GM21529 (cell line): ENCODE measurements around the gene CAMTA1.

Experiments
- ATAC-seq: cut with Tn5 transposase; IDR thresholded peaks from one replicate; pipeline ENCODE4 v1.9.1; 2021; ENCODE audit not compliant: unreplicated experiment

The CAMTA1 gene

DNA sequence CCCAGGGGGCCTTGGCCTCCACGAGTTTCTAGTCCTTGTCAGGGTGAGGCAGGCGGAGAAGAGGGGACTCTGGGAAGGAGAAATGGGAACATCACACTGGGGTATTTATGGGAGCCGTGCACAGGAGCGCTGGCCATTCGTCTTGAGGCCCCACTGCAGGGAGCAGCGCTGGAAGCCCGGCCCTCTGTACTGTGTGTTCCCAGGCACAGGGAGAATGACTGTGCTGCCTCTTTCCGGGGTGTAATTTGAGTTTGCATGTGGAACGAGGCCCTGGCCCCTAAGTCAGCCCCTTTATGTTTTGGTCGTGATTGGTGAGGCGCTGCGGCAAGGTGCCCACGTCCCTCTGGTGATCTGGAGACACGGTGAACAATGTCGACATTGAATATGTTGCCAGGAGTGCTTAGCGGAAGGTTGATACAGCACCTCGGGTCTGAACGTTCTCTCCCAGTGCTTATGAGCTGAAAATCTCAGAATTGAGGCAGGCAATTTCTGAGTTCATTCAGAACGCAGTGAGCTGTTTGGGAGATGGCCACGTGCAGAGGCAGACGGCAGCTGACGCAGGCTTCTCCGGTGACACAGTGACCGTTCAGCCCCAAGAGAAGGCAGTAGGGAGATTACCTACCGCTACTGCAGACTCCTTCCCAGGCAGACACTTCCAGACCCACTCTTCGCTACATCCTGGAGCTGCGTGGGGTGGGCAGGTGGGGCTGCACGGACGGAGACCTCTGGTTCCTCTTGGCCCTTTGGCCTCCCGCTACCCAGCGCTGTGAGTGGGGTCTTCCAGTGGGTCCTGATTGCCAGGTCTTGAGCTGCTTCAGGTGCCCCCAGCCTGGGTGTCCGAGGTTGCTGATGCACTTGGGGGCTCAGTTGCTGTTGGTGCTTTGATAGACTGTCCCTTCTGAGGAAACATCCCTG is 265.8 kb downstream of the CAMTA1 start:
- no peak for ATAC-seq

DNA sequence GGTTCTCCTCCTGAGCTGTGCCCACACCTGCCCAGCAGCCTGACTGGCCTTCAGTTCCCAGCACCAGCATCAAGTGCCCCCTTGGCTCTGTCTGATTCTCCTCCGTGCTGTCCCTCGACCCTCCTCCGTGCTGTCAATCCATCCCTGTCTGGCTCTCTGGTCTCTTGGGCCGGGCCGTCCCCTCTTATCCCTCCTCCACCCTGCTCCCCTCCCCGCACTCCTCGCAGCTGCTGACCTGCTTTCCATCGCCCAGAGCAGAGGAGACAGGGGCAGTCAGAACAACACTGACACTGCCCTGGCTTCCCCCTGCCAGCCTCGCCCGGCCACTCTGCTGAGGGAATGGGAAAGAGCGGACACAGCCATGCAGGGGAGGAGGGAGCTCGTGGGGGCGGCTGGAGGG is 267.4 kb downstream of the CAMTA1 start:
- ATAC-seq: no peak

DNA sequence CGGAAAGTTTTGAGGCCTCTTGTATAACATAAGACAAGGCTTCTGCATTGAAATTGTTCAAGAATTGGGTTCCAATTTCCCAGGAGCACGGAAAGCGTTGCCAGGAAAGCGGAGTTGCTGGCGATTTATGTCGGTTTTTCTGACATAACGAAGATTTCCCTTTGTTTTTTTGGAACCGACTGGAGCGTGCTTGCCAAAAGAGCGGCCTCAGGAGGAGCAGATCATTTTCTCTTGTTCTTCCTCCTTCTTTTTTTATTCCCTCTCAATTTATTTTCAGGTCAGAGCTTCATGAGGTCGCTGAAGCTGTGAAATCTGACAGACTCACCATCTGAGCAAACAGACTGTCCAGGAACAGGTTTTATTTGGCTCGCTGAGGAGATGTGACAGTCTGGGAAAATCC is 275.5 kb downstream of the CAMTA1 start:
- no peak for ATAC-seq

DNA sequence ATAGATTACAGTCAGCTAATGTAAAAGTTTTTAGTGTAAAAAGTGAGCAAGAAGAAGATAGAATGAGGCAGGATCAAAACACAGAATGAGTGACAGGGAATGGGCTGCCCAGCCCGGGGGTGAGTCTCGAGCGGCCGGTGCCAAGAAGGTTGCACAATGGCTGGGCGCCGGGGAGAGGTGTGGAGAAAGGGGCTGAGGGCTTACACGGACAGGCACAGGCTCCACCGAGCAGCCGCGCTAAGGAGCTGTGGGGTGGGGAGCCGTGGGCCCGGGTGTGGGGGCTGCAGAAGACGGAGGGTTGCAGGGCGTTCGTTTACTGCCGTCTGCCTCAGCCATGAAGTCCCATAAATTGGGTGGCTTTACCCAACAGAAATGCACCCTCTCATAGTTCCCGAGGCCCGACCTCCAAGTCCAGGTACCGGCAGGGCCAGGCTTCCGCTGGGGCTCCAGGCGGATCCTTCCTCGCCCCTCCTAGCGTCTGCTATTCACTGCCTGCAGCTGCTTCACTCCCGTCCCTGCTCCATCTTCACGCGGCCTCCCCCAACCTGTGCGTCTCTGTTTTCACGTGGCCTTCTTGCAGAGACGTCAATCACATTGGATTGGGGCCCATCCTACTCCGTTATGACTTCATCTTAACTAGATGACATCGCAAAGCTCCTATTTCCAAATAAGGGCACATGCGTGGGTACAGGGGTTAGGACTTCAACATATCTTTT is 277.2 kb downstream of the CAMTA1 start:
- no peak for ATAC-seq

DNA sequence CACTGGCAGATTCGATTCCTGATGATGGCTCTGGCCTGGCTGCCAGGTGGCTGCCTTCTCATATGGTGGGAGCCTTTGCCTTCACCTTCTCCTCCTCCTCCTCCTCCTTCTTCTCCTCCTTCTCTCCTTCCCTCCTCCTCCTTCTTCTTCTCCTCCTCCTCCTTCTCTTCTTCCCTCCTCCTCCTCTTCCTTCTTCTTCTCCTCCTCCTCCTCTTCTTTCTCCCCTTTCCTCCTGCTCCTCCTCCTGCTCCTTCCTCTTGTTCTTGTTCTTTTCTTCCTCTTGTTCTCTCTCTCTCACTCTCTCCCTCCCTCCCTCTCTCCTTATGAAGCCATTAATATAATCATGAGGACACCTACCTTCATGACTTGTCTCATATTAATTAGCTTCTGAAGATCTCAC is 278.7 kb downstream of the CAMTA1 start:
- ATAC-seq: no peak

- ATAC-seq: no peak
Measured at GRCh38 chr1:7068552-7068951, 283.3 kb downstream of the CAMTA1 start.

DNA sequence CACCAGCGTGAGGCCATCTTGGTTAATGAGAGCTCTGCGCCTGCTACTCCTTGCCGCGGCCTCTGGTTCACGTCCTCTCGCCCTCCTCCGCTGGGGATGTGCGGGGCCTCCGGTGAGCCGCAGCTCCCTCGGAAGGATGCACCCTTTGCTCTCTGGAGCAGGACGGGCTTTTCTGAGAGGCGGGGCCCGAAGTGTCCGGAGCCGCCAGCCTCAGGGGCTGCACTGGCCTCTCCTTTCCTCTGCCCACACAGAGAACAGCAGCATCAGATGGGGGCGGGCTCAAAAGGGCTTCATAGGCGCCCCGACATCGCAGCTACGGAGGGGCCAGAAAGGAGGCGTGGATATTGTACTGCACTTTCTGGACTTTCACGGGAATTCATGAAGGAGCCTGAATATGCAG is 284.7 kb downstream of the CAMTA1 start:
- no peak for ATAC-seq

- ATAC-seq: no peak
Measured at GRCh38 chr1:7070389-7071029, 285.3 kb downstream of the CAMTA1 start.

- ATAC-seq: no peak
Measured at GRCh38 chr1:7076117-7076516, 290.9 kb downstream of the CAMTA1 start.

- no peak for ATAC-seq
Measured at GRCh38 chr1:7076572-7076971, 291.3 kb downstream of the CAMTA1 start.

GRCh38 chr1:7077136-7077535 is 291.9 kb downstream of the CAMTA1 start:
- ATAC-seq: no peak

DNA sequence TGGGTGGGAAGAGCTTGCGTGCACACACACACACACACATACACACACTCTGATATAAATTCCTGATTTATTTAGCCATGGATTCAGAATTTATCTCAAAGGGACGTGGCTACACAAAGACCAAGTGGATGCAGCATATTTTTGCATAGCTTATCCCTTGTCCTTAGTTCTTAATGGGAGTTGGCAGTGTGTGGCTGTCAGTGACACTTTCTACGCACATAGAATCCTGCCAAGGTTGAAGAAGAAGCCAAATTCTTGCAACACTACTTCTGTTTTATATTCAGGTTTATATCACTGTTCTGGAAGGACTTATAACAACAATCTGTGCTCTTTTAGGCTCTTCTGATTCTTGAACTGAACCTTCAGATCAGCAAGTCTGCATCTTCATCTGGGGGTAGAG is 292.7 kb downstream of the CAMTA1 start:
- ATAC-seq: no peak

- no peak for ATAC-seq
Measured at GRCh38 chr1:7079637-7080036, 294.4 kb downstream of the CAMTA1 start.

DNA sequence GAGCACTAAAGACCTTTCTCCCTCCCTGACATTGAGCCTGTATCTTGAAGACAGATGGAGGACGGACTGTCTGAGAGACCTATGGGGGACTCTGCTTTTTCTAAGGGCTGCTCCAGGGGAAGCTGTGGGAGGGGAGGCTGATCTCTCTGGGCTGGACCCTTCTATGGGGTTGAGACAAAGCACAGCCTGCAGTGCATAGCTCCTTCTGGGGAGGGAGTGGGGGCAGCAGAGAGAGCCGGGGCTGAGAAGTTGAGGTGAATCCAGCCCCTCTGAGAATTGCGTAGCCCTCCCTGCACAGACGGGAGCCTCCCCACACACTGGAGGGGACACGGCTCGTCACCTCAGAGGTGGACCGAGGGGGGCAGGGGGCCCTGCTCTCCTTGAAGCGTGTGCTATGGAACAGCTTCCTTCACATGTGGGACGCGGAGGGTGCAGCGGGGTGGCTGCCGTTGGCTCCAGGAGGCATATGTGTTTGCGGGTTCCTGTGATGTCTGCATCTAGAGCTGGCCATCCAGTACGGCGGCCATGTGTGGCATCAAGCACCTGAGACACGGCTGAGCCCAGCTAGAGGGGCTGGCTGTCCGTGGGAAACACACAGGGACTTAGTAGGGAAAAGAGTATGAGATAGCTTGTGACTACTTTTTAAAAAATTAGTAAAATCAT is 299.1 kb downstream of the CAMTA1 start:
- ATAC-seq: no peak

DNA sequence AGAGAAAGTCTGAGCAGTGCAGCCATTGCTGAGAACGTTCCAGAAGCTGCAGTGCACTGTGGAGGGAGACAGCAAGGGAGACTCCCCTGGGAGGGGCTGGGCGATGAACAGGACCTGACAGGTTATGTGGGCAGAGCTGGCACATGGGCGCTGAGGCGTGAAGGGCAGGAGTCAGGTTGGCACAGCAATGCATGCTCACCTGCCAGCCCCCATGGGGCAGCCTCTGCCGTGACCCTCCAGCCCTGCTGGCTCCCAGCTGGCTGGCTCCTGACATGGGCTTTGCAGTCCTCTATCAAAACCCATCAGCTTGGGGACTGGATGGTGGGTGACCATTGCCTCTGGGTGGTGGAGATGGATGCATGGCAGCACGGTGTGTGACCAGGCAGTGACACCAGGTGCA is 300.3 kb downstream of the CAMTA1 start:
- ATAC-seq: no peak

DNA sequence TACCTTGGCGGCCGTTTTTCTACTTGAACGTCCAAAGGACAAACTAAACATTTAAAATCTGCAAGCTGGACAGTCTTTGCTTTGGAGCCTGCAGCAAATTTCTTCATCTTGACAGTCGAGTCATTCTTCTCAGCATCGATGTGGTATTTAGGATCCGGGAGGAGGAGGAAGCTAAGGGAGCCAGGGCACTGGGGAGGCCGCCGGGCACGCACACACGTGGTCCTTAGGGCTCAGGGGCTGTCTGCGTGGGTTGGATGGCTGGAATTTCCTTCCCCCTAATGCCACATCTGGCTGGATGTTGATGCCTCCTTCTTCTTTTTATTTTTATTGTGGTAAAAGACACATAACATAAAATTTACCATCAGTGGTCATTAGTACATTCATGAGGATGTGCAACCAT is 300.9 kb downstream of the CAMTA1 start:
- no peak for ATAC-seq

DNA sequence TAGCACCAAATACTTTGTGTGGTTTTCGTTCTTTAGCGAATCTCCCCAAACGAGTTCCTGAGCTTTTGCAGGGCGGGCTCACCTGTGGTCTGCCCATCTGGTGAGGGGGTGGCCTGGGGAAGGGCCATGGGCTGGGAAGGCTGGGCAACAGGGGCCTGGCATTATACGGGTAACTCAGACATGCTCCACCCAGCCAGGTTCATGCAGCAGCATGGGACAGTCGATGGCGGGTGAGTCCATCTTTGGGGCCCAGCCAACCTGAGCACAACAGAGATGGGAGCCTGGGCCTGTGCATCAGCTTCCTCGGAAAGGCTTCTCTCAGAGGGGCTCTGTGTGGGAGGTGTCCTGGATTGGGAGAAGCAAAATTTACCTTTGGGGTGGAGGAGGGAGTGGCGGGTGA is 302.6 kb downstream of the CAMTA1 start:
- no peak for ATAC-seq

- ATAC-seq: no peak
Measured at GRCh38 chr1:7089497-7089896, 304.2 kb downstream of the CAMTA1 start.

- ATAC-seq: no peak
Measured at GRCh38 chr1:7093297-7093696, 308.0 kb downstream of the CAMTA1 start.

DNA sequence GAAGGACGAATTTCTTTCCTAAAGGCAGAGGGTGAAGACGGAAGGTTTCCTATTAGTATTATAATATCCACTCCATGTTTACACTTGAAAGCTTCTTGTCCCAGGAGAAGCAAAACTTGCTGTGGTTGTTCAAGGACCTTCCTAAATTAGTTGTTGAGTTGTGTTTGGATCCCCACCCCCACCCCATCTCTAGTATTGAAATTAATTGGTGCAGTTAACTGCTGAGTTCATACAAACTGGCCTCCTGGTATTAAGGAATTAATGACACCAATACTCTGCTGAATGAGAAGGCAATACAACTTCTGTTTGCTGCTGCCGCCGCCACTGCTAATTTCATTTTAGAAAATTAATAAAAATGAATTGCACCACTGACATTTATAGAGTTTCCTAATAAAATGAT is 308.8 kb downstream of the CAMTA1 start:
- ATAC-seq: no peak

- no peak for ATAC-seq
Measured at GRCh38 chr1:7094509-7094908, 309.3 kb downstream of the CAMTA1 start.
